ENCODE data around the gene SV2C.

The SV2C gene

DNA sequence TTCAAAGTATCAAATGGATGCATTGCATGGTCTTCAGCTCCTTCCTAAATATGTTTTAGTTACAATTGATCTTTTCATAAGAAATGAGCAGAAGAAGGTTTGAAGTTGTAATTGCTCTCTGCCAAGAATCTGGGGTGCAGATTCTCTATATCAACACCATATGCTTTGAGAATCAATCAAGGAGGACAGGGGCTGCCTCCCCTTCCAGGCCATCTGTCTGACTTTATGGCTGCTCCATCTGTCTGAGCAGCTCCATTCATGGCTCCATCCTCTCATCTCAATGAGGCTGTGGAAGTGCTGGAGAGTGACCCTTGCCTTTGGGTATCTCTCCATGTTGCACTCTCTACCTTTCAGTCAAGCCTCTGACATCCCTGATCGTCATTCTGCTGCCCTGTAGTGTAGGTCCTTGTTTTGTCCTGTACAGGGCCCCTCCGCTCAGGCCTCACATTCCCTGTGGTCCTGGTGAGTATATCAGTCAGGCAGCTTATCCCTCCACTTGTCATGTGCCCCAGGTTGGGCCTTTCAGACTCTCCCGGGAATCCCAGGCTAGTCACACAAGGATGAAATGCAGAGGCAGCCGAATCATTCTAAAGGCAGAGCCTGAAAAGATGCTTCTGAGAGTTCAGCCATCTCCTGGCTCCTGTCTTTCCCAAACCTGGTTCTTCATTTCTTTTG, 14.0 kb upstream of the SV2C start:
- TF ChIP-seq ESRRG (CRISPR knock-in tag; IDR thresholded peaks at IDR 0.05) = no peak
- TF ChIP-seq ARNTL (CRISPR knock-in tag; IDR thresholded peaks at IDR 0.05; ENCODE audit: borderline replicate concordance, low read depth) = no peak
- TF ChIP-seq ZC3H10 (CRISPR knock-in tag; IDR thresholded peaks at IDR 0.05) = no peak
- no peak for TF ChIP-seq GLIS3 (CRISPR knock-in tag; IDR thresholded peaks at IDR 0.05)
- TF ChIP-seq, protein P1, sequence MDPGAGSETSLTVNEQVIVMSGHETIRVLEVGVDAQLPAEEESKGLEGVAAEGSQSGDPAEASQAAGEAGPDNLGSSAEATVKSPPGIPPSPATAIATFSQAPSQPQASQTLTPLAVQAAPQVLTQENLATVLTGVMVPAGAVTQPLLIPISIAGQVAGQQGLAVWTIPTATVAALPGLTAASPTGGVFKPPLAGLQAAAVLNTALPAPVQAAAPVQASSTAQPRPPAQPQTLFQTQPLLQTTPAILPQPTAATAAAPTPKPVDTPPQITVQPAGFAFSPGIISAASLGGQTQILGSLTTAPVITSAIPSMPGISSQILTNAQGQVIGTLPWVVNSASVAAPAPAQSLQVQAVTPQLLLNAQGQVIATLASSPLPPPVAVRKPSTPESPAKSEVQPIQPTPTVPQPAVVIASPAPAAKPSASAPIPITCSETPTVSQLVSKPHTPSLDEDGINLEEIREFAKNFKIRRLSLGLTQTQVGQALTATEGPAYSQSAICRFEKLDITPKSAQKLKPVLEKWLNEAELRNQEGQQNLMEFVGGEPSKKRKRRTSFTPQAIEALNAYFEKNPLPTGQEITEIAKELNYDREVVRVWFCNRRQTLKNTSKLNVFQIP (CRISPR knock-in tag; IDR thresholded peaks at IDR 0.05; ENCODE audit: borderline replicate concordance, low read depth) = no peak
- no peak for TF ChIP-seq ISL1 (CRISPR knock-in tag; IDR thresholded peaks at IDR 0.05)
- no peak for TF ChIP-seq RARB (CRISPR knock-in tag; IDR thresholded peaks at IDR 0.05)
- TF ChIP-seq CSDC2 (CRISPR knock-in tag; IDR thresholded peaks at IDR 0.05) = no peak
- TF ChIP-seq, protein P2, sequence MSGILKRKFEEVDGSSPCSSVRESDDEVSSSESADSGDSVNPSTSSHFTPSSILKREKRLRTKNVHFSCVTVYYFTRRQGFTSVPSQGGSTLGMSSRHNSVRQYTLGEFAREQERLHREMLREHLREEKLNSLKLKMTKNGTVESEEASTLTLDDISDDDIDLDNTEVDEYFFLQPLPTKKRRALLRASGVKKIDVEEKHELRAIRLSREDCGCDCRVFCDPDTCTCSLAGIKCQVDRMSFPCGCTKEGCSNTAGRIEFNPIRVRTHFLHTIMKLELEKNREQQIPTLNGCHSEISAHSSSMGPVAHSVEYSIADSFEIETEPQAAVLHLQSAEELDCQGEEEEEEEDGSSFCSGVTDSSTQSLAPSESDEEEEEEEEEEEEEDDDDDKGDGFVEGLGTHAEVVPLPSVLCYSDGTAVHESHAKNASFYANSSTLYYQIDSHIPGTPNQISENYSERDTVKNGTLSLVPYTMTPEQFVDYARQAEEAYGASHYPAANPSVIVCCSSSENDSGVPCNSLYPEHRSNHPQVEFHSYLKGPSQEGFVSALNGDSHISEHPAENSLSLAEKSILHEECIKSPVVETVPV (CRISPR knock-in tag; IDR thresholded peaks at IDR 0.05) = no peak
- no peak for TF ChIP-seq ZFP30 (CRISPR knock-in tag; IDR thresholded peaks at IDR 0.05)
- TF ChIP-seq ZNF8 (CRISPR knock-in tag; IDR thresholded peaks at IDR 0.05) = no peak
- ATAC-seq = no peak

DNA sequence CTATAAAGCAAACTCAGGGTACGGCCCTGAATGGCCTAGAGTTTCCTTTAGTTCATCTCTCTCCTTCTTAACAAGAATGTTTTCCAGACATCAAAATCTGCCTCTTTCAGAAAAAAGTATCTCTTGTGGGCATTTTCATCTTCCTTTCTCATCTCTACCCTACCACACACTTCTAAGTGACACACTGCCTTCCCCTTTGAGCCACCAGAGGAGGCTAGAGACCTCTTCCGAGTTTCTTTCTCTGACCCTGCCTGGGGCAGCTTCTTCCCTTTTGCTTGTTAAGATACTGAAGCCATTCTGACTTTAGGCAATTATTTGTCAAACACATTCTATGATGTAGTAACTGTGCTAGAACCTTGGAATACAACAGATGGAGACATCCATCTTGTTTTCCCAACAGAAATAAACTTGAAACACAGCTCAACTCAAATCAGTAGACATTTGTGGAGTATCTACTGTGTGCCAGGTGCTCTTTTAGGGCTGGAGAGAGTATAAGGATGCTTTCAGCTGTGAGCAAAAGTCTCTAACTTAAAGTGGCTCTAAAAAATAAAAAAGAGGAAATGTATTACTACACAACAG, 8.6 kb upstream of the SV2C start:
- TF ChIP-seq ARNTL (CRISPR knock-in tag; IDR thresholded peaks at IDR 0.05; ENCODE audit: borderline replicate concordance, low read depth) (no peak), ZNF70 (CRISPR knock-in tag; IDR thresholded peaks at IDR 0.05) (no peak), ZC3H10 (CRISPR knock-in tag; IDR thresholded peaks at IDR 0.05) (no peak), PPARA (CRISPR knock-in tag; IDR thresholded peaks at IDR 0.05; ENCODE audit: borderline replicate concordance) (no peak), BACH2 (CRISPR knock-in tag; IDR thresholded peaks at IDR 0.05; ENCODE audit: borderline replicate concordance) (no peak), RARB (CRISPR knock-in tag; IDR thresholded peaks at IDR 0.05) (no peak), ESRRG (CRISPR knock-in tag; IDR thresholded peaks at IDR 0.05) (no peak), OSR1 (CRISPR knock-in tag; IDR thresholded peaks at IDR 0.05) (no peak), ZFP3 (CRISPR knock-in tag; IDR thresholded peaks at IDR 0.05) (no peak), ZNF565 (CRISPR knock-in tag; conservative IDR thresholded peaks at IDR 0.05; ENCODE audit: low read depth) (no peak), ZFP30 (CRISPR knock-in tag; IDR thresholded peaks at IDR 0.05) (no peak), SNAI2 (CRISPR knock-in tag; IDR thresholded peaks at IDR 0.05) (no peak)
- TF ChIP-seq, protein P3, sequence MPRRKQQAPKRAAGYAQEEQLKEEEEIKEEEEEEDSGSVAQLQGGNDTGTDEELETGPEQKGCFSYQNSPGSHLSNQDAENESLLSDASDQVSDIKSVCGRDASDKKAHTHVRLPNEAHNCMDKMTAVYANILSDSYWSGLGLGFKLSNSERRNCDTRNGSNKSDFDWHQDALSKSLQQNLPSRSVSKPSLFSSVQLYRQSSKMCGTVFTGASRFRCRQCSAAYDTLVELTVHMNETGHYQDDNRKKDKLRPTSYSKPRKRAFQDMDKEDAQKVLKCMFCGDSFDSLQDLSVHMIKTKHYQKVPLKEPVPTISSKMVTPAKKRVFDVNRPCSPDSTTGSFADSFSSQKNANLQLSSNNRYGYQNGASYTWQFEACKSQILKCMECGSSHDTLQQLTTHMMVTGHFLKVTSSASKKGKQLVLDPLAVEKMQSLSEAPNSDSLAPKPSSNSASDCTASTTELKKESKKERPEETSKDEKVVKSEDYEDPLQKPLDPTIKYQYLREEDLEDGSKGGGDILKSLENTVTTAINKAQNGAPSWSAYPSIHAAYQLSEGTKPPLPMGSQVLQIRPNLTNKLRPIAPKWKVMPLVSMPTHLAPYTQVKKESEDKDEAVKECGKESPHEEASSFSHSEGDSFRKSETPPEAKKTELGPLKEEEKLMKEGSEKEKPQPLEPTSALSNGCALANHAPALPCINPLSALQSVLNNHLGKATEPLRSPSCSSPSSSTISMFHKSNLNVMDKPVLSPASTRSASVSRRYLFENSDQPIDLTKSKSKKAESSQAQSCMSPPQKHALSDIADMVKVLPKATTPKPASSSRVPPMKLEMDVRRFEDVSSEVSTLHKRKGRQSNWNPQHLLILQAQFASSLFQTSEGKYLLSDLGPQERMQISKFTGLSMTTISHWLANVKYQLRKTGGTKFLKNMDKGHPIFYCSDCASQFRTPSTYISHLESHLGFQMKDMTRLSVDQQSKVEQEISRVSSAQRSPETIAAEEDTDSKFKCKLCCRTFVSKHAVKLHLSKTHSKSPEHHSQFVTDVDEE (CRISPR knock-in tag; IDR thresholded peaks at IDR 0.05) = no peak
- TF ChIP-seq, protein P2 (CRISPR knock-in tag; IDR thresholded peaks at IDR 0.05) = no peak
- TF ChIP-seq, protein P4, sequence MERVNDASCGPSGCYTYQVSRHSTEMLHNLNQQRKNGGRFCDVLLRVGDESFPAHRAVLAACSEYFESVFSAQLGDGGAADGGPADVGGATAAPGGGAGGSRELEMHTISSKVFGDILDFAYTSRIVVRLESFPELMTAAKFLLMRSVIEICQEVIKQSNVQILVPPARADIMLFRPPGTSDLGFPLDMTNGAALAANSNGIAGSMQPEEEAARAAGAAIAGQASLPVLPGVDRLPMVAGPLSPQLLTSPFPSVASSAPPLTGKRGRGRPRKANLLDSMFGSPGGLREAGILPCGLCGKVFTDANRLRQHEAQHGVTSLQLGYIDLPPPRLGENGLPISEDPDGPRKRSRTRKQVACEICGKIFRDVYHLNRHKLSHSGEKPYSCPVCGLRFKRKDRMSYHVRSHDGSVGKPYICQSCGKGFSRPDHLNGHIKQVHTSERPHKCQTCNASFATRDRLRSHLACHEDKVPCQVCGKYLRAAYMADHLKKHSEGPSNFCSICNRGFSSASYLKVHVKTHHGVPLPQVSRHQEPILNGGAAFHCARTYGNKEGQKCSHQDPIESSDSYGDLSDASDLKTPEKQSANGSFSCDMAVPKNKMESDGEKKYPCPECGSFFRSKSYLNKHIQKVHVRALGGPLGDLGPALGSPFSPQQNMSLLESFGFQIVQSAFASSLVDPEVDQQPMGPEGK (CRISPR knock-in tag; IDR thresholded peaks at IDR 0.05; ENCODE audit: borderline replicate concordance) = no peak
- peak; percentile 61; the same call in 2 of the 3 replicates for ATAC-seq

All from SK-N-SH treated with all-trans-retinoic acid at 6 μM for 48 hours (cell line).